GM11168 (cell line): ENCODE results near the gene KRIT1.

Source experiments
- in situ Hi-C: fragments of 300-500 bp; cut with MboI; formaldehyde crosslinking; loops from one replicate; pipeline ENCODE4 v1.12.0; 2022; ENCODE audit warnings: low sequenced_read_pairs; ENCODE audit not compliant: unreplicated experiment

The KRIT1 gene

DNA sequence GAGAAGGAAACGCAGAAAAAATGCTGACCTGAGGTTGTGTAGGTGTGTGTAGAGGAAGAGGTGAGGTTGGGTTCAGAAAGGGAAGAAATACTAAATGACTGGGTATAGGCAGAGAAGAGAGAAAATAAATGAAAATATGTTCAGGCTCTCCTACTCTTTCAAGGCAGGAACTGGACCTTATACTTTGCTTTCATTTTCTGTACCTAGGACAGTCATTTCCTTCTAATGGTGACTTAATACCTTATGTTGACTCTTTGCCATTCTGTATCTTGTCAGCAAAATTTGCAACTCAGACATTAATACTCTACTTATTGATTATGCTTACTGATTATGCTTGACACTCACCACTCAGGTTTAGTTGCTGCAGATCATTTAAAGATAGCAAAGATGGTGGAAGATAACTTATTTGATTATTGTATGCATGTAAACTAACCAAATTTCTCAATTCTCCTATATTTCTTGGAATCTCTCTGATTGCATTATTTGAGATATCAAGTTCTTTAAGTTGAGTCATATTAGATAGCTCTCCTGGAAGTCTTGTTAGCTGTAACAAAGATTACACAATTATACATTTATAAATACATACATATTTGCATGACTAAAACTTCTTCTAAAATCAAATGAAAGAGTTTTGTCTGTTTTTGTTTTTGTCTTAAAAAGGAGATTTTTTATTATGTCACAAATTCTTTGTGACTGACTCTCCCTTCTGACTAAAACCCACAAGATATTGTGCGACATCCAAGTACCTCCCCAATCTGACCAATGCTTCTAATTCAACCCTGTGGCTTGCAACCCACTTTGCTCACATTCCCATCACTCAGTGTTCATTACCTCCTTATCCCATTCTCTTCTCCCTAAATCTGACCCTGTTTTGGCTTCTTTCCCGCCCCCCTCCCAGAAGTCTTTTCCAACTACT lies 86.8 kb downstream of the KRIT1 start:
- in situ Hi-C loops, result no loop called here

DNA sequence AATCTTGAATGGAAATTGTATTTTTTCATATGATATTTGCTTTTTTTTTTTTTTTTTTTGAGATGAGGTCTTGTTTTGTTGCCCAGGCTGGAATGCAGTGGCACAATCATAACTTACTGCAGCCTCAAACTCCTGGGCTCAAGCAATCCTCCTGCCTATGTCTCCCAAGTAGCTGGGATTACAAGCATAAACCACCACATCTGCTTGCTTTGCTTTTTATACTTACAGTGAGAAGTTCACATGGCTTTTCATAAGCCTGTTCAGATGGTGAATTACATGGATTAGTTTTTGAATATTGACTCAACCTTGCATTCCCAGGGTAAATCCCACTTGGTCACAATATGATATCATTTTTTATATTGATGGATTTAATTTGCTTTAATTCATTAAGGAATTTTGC lies 88.7 kb downstream of the KRIT1 start:
- in situ Hi-C loops, result no loop called here

DNA sequence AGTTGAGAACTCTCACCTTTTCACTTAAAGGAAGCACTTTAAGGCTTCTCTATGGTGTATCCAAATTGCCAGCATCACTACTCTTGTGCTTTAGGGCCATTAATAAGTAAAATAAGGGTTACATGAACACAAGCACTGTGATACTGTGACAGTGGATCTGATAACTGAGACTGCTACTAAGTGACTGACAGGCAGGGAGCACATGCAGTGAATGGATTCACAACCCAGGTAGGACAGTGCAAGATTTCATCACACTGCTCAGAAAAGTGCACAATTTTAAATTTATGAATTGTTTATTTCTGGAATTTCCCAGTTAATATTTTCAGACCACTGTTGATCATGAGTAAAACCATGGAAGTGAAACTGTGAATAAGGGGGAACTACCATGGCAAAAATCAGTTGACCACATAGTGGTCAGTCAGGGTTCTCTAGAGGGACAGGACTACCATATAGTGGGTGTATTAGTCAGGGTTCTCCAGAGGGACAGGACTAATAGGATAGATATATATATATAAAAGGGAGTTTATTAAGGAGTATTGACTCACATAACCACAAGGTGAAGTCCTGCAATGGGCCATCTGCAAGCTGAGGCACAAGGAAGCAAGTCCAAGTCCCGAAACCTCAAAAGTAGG lies 90.5 kb downstream of the KRIT1 start:
- in situ Hi-C loops, result no loop called here

DNA sequence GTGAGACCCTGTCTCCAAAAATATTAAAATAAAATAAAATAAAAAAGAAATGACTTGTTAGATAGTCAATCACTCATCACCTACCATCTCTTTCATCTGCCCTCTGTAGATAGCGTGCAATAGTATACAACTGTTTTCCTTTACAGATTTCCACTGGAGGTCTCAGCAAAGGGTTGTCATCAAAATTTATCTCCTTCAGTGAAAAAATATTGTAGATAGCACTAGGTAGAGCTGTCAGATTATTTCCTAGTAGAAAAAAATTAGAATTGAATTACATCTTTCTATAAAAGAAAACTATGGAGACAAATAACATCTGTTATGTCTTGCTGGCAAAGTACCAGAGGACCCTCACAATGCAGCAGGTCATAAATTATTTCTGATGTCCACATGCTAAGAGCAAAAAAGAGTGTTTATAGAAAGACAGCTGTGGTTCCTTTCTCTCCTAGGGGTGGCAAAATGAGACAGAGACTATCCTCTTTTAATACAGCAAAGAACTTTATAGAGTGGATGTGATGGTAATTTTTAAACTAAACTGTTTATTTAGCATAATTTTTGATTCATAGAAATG lies 95.2 kb downstream of the KRIT1 start:
- in situ Hi-C loops, result no loop called here

DNA sequence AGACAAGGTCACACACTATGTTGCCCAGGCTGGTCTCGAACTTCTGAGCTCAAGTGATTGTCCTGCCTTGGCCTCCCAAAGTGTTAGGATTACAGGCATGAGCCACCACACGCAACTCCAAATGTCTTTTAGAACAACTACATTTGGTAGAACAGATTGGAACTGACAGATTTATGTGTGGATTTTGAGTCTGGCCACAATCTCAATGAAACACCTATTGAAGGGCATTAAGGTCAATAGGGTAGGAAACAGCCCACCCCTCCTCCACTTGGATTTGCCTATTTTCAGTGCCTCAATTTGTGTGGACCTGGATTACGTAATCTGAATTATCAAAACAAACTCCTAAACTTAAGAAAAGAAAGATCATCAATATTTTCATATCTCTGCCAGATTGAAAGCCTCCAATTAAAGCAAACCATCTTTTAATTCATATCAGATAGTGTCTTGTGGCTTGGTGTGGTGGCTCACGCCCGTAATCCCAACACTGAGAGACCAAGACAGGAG lies 95.9 kb downstream of the KRIT1 start:
- in situ Hi-C loops, result no loop called here
